Left ventricle myocardium inferior (tissue), 1 donor: ENCODE results near the gene PTGIR. TPM values are rescaled to one million over a fixed set of nuclear protein-coding genes. Genes with fewer than 3 reads are reported as not detected.
A peak's percentile ranks its signal among the peaks of the same experiment; 100 is the strongest.

ENCODE experiments used
- DNase-seq: peaks from one replicate; pipeline ENCODE4 v3.0.0-alpha.2; 2020
- H3K27ac ChIP-seq: fragments of 200-600 bp; replicated peaks from 2 replicates; pipeline ENCODE4 v1.8.0; 2021
- H3K27me3 ChIP-seq: fragments of 200-600 bp; 2 replicates; pipeline ENCODE4 v1.8.0; 2021; ENCODE audit warnings: low read depth
- H3K36me3 ChIP-seq: fragments of 200-600 bp; 2 replicates; pipeline ENCODE4 v1.8.0; 2021
- H3K4me1 ChIP-seq: fragments of 200-600 bp; 2 replicates; pipeline ENCODE4 v1.8.0; 2021
- H3K4me3 ChIP-seq: fragments of 200-600 bp; 2 replicates; pipeline ENCODE4 v1.8.0; 2021; ENCODE audit warnings: mild to moderate bottlenecking, moderate library complexity
- H3K9me3 ChIP-seq: fragments of 200-600 bp; replicated peaks from 2 replicates; pipeline ENCODE4 v1.8.0; 2021
- intact Hi-C: fragments of 100-400 bp; cut with micrococcal nuclease; formaldehyde crosslinking; loops from one replicate; pipeline ENCODE4 v1.11.0; 2022
- total RNA-seq: library from RNA; stranded (reverse); fragmentation: NEBNext Ultra II Directional; extraction: Animal tissue kit (Norgen Biotek cat#: 25700); gene quantifications from one replicate; pipeline ENCODE4 v1.2.1, GENCODE V29; 2021
- TF ChIP-seq, protein P1 (sequence below): fragments of 200-600 bp; IDR thresholded peaks from 2 replicates; pipeline ENCODE4 v1.8.0; 2021; ENCODE audit warnings: antibody characterized with exemption, mild to moderate bottlenecking, borderline replicate concordance
- donor health status: DM: no; HTN: yes; CAD: no; lungs with severe emphysema.

PTGIR gene
- total RNA-seq, 1 donor from 2014 or later, result 3.7 TPM

DNA sequence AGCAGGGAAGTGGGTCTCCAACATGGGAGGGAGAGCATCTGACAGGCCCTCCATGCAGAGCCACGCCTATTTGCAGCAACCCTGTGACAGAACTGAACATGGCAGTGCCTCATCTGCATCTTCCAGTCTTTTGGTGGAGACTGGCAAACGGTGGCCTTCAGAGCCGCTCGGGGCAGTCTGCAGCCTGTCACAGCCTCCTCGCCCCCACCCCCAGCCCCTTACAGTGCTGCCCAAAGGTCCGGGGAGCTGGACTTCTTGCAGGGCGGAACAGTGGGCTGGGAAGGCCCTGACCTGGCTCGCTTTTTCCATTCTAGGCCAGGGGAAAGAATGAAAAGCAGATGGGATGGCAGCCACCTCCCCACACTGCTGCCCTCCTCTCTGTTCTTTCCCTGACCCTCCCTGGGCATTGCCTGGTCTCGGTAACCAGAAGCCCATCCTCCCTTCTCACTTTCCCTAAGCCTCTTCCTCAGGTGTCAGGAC, 21.1 kb downstream of the PTGIR start:
- TF ChIP-seq, protein P1, sequence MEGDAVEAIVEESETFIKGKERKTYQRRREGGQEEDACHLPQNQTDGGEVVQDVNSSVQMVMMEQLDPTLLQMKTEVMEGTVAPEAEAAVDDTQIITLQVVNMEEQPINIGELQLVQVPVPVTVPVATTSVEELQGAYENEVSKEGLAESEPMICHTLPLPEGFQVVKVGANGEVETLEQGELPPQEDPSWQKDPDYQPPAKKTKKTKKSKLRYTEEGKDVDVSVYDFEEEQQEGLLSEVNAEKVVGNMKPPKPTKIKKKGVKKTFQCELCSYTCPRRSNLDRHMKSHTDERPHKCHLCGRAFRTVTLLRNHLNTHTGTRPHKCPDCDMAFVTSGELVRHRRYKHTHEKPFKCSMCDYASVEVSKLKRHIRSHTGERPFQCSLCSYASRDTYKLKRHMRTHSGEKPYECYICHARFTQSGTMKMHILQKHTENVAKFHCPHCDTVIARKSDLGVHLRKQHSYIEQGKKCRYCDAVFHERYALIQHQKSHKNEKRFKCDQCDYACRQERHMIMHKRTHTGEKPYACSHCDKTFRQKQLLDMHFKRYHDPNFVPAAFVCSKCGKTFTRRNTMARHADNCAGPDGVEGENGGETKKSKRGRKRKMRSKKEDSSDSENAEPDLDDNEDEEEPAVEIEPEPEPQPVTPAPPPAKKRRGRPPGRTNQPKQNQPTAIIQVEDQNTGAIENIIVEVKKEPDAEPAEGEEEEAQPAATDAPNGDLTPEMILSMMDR, result no peak
- H3K36me3 ChIP-seq, result peaks cover 31% of the 10 kb centered on the region
- H3K27me3 ChIP-seq, result no peaks in the 10 kb centered on the region
- intact Hi-C loops, result no loop called here
- peak overlapping the region; percentile 98 for H3K27ac ChIP-seq
- peak overlapping the region; percentile 100 for H3K4me3 ChIP-seq
- H3K9me3 ChIP-seq, result peaks cover 7% of the 10 kb centered on the region
- H3K4me1 ChIP-seq, result peaks cover 67% of the 10 kb centered on the region
- no peak for DNase-seq

DNA sequence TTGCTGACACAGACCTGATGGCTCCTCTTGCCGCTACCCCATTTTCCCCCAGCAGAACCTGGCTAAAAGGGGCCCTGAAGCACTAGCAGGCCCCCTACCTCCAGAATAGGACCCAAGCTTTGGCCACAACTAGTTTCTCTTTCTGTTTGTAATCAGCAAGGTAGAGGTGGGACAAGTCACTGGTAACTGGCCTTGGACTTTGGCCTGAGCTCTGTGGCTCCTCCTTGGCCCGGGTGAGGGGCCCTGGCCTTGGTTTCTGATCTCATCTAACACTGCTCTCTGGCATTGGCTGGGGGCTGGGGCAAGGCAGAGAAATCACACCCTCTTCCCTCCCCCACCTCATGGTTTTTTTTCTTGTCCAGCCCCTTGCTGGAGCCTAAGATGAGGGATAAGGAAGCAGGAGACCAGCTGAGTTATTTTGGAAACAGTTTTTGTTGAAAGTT, 21.7 kb downstream of the PTGIR start:
- Histone ChIP-seq H3K4me1 (peaks cover 67% of the 10 kb centered on the region), H3K36me3 (peaks cover 26% of the 10 kb centered on the region), H3K27me3 (no peaks in the 10 kb centered on the region), H3K9me3 (peaks cover 13% of the 10 kb centered on the region), H3K4me3 (peak overlapping the region; percentile 100), H3K27ac (peak overlapping the region; percentile 98)
- intact Hi-C loops, result no loop called here
- TF ChIP-seq, protein P1, result no peak
- DNase-seq, result no peak

DNA sequence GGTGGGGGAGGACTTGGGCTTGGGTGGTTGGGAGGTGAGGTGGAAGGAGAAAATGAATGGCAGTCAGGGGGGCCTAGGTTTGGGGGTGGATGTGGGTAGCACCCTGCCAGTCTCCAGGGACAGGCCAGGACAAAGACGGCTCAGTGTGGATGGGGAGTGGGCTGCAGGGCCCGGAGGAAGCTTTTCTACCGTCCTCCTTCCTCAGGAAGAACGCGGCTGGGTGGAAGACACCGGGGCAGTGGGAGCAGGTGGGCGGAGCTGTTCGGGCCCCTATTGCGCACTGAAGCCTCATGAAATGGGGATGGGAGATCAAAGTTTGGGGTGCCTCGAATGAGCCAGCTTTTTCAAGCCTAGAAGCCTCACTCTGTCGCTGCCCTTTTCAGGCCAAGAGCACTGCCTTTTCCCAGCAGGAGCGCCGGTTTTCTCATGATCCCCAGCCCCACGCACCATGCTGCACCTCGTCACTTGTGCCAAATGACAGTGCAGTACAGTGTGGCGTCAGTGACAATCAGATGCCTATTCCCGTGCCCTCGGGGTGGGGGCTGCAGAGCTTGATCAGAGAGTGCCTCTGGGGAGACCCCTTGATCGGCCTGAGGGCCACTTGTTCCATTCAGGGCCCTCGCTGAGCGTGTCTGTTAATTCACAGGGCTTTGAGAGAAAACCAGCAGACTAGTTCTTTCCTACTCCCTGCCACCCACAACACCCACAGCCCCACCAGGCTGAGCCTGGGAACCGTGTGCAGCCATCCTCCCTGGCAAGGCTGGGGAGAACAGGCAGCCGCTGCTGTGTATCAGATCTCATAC, 22.3 kb downstream of the PTGIR start:
- intact Hi-C loops, result no loop called here
- no peak for DNase-seq
- peaks cover 19% of the 10 kb centered on the region for H3K36me3 ChIP-seq
- peak overlapping the region; percentile 98 for H3K27ac ChIP-seq
- peaks cover 67% of the 10 kb centered on the region for H3K4me1 ChIP-seq
- H3K4me3 ChIP-seq, result peak overlapping the region; percentile 100
- TF ChIP-seq, protein P1, result no peak
- peaks cover 19% of the 10 kb centered on the region for H3K9me3 ChIP-seq
- no peaks in the 10 kb centered on the region for H3K27me3 ChIP-seq

DNA sequence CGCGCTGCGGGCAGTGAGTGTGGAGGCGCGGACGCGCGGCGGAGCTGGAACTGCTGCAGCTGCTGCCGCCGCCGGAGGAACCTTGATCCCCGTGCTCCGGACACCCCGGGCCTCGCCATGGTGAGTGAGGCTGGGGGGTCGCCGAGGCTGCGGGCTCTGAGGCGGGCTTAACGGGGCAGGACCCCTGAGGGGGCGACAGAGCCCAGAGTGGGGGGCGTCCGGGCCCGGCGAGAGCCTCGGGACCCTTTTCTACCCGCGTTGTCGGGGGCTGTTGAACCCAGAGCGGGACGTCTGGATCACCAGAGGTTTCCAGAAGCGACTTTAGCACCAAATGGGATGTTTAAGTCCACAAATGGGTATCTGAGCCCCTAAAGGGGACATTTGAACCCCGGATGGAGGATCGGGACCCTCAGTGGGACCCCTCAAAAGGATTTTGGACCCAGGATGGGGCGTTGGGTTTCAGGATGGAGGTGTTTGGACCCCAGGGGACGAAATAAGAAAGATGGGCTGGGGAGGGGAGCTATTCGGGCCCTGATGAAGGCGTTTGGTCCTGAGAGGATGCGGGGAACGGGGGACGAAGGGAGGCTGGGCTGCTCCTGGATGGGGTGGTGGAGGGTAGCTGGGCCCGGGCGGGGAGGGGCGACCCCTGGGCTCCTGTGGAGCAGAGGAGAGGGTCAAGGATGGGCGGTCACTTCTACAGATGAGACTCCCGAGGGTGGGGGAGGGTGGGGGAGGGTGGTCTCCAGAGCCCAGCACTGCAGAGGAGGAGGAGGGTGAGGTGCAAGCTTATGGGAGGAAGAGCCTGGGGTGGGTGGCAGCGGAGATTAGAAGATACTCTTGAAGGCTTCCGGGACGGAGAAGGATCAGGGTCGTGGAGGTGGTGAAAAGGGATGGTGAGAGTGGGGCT, 23.3 kb downstream of the PTGIR start, which contains the start of gene CALM3:
CALM3 (plus strand) TSS at position 13 of the 907 bp plus-strand sequence; CDS start at position 118, 105 bp downstream.
- H3K4me1 ChIP-seq, result peaks cover 59% of the 10 kb centered on the region
- peaks cover 9% of the 10 kb centered on the region for H3K36me3 ChIP-seq
- TF ChIP-seq, protein P1, result no peak
- DNase-seq, result no peak
- no peaks in the 10 kb centered on the region for H3K27me3 ChIP-seq
- H3K27ac ChIP-seq, result peak within 1 kb of the TSS; percentile 98
- H3K9me3 ChIP-seq, result peaks cover 20% of the 10 kb centered on the region
- peak within 1 kb of the TSS; percentile 100 for H3K4me3 ChIP-seq
- intact Hi-C loops, result no loop called here
